ENCODE results near the gene AURKAIP1.

Gene AURKAIP1

GRCh38 chr1:1331068-1331965, 43.7 kb downstream of the AURKAIP1 start, which contains the start of gene TAS1R3:
TAS1R3 (plus strand) TSS chr1:1331280; CDS start chr1:1331346, 66 bp downstream.
- no peak for DNase-seq

GRCh38 chr1:1330366-1331067, 44.5 kb downstream of the AURKAIP1 start:
- DNase-seq: no peak

- no peak for DNase-seq
Measured at GRCh38 chr1:1329304-1330210, 45.5 kb downstream of the AURKAIP1 start.

GRCh38 chr1:1328254-1328653, 46.8 kb downstream of the AURKAIP1 start:
- DNase-seq: no peak

- no peak for DNase-seq
Measured at GRCh38 chr1:1327291-1327690, 47.7 kb downstream of the AURKAIP1 start.

- no peak for DNase-seq
Measured at GRCh38 chr1:1326075-1326605, 48.9 kb downstream of the AURKAIP1 start.

- no peak for DNase-seq
Measured at GRCh38 chr1:1325288-1326074, 49.5 kb downstream of the AURKAIP1 start.

- DNase-seq: peak; percentile 94
Measured at GRCh38 chr1:1324524-1325287, 50.3 kb downstream of the AURKAIP1 start, which contains the start of the genes CPTP and INTS11. CPTP (plus strand) TSS chr1:1324802; CDS start chr1:1326911, 2,109 bp downstream. INTS11 (minus strand) TSS chr1:1324660; CDS start chr1:1324608, 52 bp downstream.

- no peak for DNase-seq
Measured at GRCh38 chr1:1324084-1324523, 50.9 kb downstream of the AURKAIP1 start.
